GM12878 (cell line): ENCODE data around the gene H2AZ2. TPM values are rescaled to one million over a fixed set of nuclear protein-coding genes. Genes with fewer than 3 reads are reported as not detected.

Source experiments
- CREM ChIP-seq: IDR thresholded peaks from 2 replicates; pipeline ENCODE4 v1.6.1; 2014; ENCODE audit warnings: antibody characterized with exemption, low read depth
- HDGF ChIP-seq: fragments of 450-650 bp; IDR thresholded peaks from 2 replicates; pipeline ENCODE4 v1.6.1; 2016; ENCODE audit warnings: antibody characterized with exemption
- KAT2A ChIP-seq: conservative IDR thresholded peaks from 2 replicates; pipeline ENCODE4 v1.6.1; 2011; ENCODE audit warnings: low read depth, low read length; ENCODE audit not compliant: control insufficient read depth
- MYB ChIP-seq: fragments of 150-350 bp; IDR thresholded peaks from 2 replicates; pipeline ENCODE4 v1.6.1; 2014; ENCODE audit warnings: mild to moderate bottlenecking, low read depth, low read length, borderline replicate concordance
- POU2F2 ChIP-seq: IDR thresholded peaks from 3 replicates; pipeline ENCODE4 v1.6.1; 2011; ENCODE audit warnings: low read depth, mild to moderate bottlenecking, low read length, borderline replicate concordance
- RELA ChIP-seq: fragments of 450-650 bp; IDR thresholded peaks from 2 replicates; pipeline ENCODE4 v1.8.0; 2014; ENCODE audit warnings: borderline replicate concordance; ENCODE audit not compliant: partially characterized antibody
- SMAD5 ChIP-seq: IDR thresholded peaks from 2 replicates; pipeline ENCODE4 v1.6.1; 2016; ENCODE audit warnings: antibody characterized with exemption, low read depth
- STAT3 ChIP-seq: IDR thresholded peaks from 2 replicates; pipeline ENCODE4 v1.6.1; 2011; ENCODE audit warnings: low read depth, low read length, improper control_type of control experiment
- YY1 ChIP-seq: IDR thresholded peaks from 2 replicates; pipeline ENCODE4 v1.6.1; 2011; ENCODE audit warnings: low read depth, mild to moderate bottlenecking, low read length
- ZBTB33 ChIP-seq: fragments of 450-650 bp; IDR thresholded peaks from 2 replicates; pipeline ENCODE4 v1.6.1; 2017; ENCODE audit warnings: mild to moderate bottlenecking
- polyA plus RNA-seq, 11 experiments: library from polyadenylated mRNA; depleted of rRNA in 4 of 11; unstranded in 6 of 11; stranded (reverse) in 5 of 11; fragments of >200 nt; fragmentation: Nextera tagmentation in 4 of 11; fragmentation: Illumina TruSeq in 1 of 11; extraction: Ambion mirVana in 4 of 11; extraction: Trizol in 1 of 11; gene quantifications; 1 replicate in 1 of 11; 2 replicates in 10 of 11; pipeline versions ENCODE4 v1.2.1 to v1.2.3, GENCODE V29; 2011 to 2016; ENCODE audit warnings: inconsistent platforms in 2 of 11, missing spikeins in 2 of 11, low read depth in 1 of 11
- total RNA-seq, 4 experiments: library from RNA; depleted of rRNA in 3 of 4; stranded (reverse); fragments of >200 nt in 3 of 4; fragmentation: Illumina TruSeq in 1 of 4; extraction: Trizol in 1 of 4; gene quantifications; 2 replicates each; pipeline versions ENCODE4 v1.2.1 to v1.2.3, GENCODE V29; 2013 to 2021
- TF ChIP-seq, protein P1 (sequence below): IDR thresholded peaks from 2 replicates; pipeline ENCODE4 v1.6.1; 2011; ENCODE audit warnings: mild to moderate bottlenecking, low read depth, low read length, moderate library complexity; ENCODE audit not compliant: insufficient replicate concordance
- TF ChIP-seq, protein P2 (sequence below): fragments of 450-650 bp; IDR thresholded peaks from 2 replicates; pipeline ENCODE4 v1.6.1; 2017; ENCODE audit warnings: mild to moderate bottlenecking, low read depth, inconsistent platforms; ENCODE audit not compliant: poor library complexity, severe bottlenecking

The H2AZ2 gene
- total and polyA plus RNA-seq, 10 of the 15 experiments (the other 5 are each of a cell fraction or from before 2014, with no cell fraction given) = 118 to 366 (median 223) TPM

DNA sequence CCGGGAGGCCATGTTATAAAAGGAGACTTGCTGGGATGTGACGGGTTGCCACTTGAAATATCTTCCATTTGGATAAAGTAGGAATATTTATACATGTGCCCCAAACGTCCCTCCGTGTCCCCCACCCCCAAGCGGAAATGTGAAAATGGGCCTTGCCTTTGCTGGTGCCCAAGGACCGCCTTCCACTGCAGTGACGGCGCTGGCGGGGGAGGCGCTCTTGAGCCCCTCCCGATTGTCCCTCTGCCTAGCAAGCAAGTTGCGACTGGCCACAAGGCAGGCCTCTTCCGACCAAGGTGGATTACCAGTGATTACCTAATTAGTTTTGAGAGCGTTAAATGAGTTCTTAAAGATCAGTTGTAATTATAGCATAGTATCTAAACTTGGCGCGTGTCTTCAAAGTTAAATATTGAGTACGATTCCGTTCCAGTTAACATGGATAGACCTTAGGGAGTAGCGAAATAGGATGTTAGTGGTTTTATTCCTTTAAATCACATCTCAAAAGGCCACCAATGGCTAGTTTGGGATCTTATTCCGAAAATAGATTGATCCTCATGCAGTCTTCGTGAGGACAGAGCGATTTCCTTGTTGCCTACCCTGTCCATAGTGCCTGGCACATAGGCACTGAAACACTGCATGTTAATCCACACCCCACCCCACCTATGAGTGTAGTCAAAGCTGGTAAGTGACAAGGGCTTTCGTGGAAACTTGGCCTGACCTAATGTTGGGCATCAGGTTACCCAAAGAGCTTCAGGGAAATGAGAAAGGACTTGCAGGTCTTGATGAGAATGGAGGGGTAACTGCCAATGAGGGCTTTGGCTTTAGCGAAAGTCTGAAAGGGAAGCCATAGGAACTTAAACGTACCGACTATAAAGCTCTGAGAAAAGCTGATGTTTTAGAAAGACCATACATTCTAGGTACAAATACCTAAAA, 50.3 kb downstream of the H2AZ2 start (continued):
- TF ChIP-seq HDGF = 0 out of 2 replicates have a peak, but pooled peaks have one; percentile 18
- TF ChIP-seq CREM = peak; percentile 41
- no peak for TF ChIP-seq STAT3
- TF ChIP-seq YY1 = peak; percentile 13; the same call in 1 of the 2 replicates
- TF ChIP-seq, protein P1, sequence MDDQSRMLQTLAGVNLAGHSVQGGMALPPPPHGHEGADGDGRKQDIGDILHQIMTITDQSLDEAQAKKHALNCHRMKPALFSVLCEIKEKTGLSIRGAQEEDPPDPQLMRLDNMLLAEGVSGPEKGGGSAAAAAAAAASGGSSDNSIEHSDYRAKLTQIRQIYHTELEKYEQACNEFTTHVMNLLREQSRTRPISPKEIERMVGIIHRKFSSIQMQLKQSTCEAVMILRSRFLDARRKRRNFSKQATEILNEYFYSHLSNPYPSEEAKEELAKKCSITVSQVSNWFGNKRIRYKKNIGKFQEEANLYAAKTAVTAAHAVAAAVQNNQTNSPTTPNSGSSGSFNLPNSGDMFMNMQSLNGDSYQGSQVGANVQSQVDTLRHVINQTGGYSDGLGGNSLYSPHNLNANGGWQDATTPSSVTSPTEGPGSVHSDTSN = peak; percentile 2
- TF ChIP-seq, protein P2, sequence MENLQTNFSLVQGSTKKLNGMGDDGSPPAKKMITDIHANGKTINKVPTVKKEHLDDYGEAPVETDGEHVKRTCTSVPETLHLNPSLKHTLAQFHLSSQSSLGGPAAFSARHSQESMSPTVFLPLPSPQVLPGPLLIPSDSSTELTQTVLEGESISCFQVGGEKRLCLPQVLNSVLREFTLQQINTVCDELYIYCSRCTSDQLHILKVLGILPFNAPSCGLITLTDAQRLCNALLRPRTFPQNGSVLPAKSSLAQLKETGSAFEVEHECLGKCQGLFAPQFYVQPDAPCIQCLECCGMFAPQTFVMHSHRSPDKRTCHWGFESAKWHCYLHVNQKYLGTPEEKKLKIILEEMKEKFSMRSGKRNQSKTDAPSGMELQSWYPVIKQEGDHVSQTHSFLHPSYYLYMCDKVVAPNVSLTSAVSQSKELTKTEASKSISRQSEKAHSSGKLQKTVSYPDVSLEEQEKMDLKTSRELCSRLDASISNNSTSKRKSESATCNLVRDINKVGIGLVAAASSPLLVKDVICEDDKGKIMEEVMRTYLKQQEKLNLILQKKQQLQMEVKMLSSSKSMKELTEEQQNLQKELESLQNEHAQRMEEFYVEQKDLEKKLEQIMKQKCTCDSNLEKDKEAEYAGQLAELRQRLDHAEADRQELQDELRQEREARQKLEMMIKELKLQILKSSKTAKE = peak; percentile 39
- peak; percentile 54; the same call in 1 of the 3 replicates for TF ChIP-seq POU2F2
- 0 out of 2 replicates have a peak, but pooled peaks have one; percentile 30 for TF ChIP-seq MYB
- no peak for TF ChIP-seq RELA
- peak; percentile 87 for TF ChIP-seq SMAD5
- no peak for TF ChIP-seq KAT2A
- TF ChIP-seq ZBTB33 = 0 out of 2 replicates have a peak, but pooled peaks have one; percentile 6
